Stimulated activated CD4-positive, alpha-beta T cell treated with anti-CD3 and anti-CD28 coated beads, Interleukin-1b, Interleukin-23, amount 100 ng/mL, for 4 hours (primary cell): ENCODE results near the gene GGT1.
A peak's percentile ranks its signal among the peaks of the same experiment; 100 is the strongest.
"Not testable (repeated sequence)": the region's sequence is repeated elsewhere in the genome, so short reads cannot be mapped to it uniquely, and the experiment has no call there.

ENCODE experiments used
- DNase-seq, 2 donors: peaks; one replicate each; pipeline ENCODE4 v3.0.0-alpha.2; 2020; ENCODE audit warnings: low read depth in 2 of 2

GGT1 gene

DNA sequence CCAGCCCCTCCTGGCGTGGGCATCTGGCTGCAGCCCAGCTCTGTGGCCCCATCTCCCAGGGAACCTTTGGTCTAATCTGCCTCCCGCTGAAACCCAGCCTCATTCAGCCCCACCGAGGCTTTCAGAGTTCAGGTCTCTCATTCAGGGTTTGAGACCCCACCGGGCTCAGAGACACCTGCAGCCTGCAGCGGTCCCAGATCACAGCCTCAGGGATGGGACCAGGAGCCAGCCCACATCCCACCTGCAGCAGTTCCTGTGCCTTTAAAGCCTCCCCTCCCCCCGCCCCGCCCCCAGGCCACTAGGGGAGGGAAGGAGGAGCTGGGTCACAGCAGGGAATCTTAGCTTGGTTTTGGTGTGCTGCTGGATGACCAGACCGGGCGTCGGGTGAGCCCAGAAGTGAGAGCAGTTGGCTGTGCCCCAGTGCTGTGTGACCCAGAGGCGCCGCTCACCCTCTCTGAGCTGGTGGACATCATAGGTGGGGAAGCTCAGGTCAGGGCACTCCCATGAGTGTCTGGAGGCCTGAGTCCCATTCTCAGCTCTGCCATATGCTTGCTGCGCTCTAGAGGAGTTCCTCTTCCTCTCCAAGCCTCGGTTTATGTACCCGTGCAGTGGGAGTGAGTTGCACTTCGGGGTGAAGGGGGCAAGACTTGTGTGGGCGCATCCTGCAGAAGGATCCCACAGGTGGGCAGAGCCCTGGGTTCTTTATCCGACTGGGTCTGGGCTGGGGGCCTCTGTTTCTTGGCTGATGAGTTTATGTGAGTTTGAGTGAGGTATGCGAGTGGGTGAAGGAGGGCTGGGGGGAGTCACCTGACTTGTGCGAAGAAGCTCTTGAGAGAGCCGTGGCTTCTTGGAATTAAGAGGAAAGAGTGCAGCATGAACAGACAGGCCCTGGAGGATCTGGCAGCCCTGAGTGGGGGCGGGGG is at the start of gene GGT1:
Gene GGT1 (plus strand): TSS at position 347 of the 923 bp plus-strand sequence. CDS start 7,889 bp downstream, outside the sequence.
- DNase-seq: not testable (repeated sequence)

DNA sequence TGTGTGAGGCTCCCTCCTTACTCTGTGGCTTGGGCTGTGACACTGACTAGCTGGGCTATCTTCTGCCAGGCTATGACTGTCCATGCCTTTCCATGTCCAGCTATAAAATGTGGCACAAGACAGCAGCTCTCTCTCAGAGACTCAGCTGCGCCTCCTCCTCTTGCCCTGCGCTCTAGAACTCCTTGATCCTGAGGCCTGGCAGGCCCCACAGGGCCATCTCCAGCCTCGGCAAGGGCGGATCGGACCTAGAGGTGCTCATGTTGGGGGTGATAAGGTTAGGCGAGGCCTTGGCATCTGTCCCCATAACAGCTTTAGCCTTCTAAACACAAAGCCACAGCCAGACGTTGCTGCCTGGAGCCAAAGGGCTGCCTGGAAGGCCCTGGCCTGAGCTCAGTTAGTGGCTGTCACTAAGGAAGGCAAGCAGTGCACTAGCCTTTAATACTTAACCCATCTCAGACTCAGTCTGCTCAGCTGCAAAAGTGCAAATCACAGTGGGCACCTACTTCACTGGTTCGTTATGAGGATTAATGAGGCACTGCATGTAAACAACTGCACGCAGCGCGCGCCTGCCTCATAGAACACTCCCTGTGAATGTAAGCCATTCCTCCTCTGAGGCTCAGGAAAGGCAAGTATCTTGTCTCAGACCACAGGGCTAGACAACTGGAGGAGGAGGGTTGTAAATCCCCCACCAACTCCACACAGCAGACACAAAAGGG is 49.2 kb upstream of the GGT1 start:
- DNase-seq: no peak

DNA sequence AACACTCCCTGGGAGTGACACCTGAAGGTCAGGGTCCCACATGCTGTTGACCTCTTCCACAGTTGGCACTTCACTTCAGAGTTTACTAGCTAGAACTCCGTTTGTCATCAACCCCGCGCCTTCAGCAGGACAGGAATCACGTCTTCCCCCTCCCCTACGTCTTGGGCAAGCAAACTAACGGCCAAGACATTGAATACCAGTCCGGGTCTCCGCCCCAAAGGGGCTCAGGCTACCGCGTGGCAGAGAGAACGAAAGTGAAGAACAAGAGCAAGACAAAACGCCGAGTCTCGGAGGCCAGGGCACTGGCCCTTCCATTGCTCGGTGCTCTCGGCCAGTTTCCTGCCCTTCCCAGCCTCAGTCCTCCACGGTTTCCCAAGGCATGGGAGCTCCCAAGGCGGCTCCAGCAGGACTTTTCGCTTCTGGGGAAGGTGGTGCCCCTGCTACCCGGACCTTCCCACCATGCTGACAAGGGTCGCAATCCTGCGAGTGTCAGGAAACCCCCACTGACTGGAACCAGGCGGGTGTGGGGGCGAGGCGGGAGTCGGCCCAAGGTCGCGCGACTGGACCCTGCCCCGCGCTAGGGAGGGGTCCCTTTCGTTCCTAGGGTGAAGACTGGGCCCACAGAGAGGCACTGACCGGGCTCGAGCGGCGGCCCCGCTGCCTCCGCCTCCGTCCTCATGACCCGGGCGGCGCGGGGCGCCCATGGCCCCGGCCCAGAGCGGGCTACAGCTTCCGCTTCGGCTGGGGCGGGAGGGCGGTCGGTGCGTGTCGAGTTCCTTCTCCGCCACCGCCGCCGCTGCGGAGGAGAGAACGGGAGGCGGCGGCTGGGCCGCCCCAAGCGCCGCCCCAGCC is 48.5 kb upstream of the GGT1 start, which contains the start of gene GUCD1:
Gene GUCD1 (minus strand): TSS at position 826 of the 852 bp plus-strand sequence. CDS start 147 bp downstream, at position 679.
- DNase-seq: no peak

DNA sequence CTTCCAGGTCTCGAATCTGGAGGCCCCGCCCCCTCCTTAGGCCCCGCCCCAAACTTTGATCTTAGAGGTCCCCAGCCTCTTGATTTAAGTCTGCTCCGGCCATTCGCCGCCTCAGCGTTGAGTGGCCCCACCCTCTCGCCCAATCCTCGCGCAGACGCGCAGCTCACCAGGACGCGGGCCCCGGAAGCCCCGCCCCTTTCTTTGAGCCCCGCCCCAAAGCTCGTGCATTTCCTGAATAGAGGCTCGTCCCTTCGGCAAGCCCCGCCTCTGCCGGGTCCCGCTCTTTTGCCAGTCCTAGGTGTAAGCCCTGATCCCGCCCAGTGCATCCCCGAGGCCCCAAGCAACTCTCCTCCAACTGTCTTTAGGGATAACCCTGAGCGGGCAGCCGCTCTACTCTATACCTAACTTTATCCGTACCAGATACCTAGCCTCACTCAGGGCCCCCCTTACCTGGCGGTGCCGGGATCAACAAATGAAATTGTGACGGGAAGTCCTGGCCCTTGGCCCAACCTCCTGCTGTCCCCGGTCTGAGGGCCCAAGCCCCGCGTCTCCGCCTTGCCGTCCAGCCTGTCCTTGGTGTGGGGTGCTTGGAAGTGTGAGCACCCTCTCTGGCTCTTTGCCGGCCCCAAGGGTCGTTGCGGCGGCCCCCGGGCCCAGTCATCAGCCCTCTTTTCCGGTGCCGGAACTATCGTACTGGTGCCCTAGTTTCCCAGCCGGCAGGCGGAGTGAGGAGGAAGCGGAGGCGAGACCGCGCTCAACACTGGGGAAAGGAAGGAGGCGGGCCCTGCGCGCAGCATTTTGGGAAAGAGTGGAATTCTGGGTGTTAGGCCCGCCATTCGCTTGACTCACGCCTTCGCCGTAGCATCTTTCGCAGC is 47.6 kb upstream of the GGT1 start, which contains the start of gene SNRPD3:
Gene SNRPD3 (plus strand): TSS at position 835 of the 875 bp plus-strand sequence. CDS start 1,676 bp downstream, outside the sequence.
- peak; percentile 100 for DNase-seq

DNA sequence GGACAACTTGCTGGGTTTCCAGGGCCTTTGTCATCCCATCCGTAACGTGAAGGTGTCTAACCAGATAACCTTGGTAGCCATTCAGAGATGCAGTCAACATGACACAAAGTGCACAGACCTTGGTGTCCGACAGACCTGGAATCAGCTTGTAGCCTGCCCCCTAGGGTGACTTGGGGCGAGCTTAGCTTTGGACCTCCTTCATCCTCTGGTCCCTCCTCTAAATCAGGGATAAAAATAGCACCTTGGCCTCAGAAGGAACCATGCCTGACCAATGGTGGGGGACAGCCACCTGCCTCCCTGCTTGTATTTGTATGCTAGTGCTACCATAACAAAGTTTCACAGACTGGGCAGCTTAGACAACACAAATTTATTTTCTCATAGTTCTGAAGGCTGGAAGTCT is 43.5 kb upstream of the GGT1 start:
- DNase-seq: no peak

DNA sequence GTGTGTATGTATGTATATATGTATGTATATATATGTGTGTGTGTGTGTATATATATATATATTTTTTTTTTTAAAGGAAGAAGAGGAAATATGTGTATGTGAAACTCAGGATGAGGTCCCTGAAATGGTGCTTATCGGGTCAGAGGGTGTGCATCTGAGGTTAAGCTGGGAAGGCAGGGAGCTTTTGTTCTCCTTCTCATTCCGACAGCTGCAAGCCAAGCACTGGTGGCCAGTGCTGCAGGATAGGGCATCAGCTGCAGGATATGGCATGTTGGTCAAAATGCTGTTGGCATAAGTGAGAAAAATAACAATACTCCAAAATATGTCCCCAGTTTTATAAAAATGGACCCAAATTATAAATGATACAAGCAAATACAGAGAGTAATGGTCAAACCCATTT is 39.7 kb upstream of the GGT1 start:
- no peak for DNase-seq

DNA sequence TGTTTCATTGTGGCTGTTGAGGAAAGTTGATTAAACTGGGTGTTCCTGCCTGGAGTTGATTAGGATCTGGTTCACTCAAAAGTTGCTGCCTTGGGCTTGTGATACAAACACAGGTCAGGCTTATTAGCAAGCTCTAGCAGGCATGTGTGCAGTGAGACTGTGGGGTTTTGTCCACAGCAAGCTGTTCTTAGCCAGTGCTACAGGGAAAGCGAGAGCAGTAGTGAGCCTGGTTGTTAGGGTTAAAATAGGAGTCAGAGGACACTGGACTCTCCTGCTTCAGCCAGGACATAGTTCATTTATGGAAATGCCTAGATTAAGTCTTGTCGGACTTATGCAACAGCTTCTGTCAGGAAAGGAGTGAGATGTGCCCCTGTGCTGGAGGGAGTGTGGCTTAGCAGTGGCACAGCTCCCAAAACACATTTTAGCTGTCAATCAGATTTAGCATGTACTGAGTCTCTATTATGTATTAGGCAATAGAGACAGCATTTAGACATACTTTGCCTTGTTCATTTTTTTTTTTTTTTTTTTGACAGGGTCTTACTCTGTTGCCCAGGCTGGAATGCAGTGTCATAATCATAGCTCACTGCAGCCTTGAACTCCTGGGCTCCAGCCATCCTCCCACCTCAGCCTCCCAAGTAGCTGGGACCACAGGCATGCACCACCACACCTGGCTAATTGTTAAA is 38.5 kb upstream of the GGT1 start:
- no peak for DNase-seq

DNA sequence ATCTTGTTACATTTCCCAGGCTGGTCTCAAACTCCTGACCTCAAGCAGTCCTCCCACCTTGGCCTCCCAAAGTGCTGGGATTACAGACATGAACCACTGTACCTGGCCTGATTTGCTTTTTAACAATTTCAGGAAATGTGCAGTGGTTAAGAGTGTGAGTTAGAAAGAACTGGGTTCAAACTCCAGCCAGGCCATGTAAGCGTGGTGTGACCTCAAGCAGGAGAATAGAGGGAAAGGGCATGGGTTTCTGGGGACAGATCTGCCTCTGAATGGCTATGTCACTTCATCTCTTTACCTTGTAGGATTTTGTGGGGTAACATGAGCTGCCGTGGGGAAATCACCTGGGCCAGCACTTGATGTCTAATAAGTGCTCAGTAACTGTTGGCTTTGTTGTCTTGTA is 37.9 kb upstream of the GGT1 start:
- no peak for DNase-seq

DNA sequence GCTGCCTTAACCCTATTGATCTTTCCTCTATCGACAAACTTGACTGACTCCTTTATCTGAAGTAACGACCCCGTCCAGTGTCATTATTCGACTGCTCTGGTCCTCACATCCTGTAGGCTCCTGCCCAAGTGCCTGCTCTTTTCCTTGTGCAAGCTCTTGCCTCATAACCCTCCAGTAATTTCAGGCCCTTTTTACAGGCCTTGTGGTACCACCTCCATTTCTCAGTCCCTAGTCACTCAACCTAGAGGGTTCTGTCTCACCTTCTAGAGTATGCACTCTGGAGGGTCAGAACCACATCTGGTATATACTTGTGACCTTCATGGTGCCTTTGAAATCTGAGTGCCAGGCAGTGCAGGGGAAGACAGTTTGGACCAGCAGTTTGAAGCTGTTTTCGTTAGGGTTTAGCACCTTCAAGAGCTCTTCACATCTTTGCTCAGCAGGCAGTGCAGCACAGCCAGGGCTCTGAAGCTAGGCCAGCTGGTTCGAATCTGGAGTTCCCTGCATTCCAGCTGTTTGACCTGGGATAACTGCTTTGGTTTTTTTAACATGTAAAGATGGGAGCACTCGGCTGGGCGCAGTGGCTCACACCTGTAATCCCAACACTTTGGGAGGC is 36.0 kb upstream of the GGT1 start:
- DNase-seq: no peak

DNA sequence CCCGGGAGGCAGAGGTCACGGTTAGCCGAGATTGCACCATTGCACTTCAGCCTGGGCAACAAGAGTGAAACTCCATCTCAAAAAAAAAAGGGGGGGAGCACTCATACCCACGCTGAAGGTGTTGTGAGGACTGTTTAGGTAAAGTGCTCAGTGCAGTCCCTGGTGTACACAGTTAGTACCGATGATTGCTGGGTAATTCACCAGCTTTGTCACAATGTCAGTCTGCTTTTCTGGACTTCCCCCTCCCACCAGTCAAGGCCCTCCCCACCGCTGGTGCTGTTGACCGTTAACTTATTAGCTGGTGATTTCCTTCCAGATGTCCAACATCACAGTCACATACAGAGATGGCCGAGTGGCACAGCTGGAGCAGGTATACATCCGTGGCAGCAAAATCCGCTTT is 35.3 kb upstream of the GGT1 start:
- no peak for DNase-seq

DNA sequence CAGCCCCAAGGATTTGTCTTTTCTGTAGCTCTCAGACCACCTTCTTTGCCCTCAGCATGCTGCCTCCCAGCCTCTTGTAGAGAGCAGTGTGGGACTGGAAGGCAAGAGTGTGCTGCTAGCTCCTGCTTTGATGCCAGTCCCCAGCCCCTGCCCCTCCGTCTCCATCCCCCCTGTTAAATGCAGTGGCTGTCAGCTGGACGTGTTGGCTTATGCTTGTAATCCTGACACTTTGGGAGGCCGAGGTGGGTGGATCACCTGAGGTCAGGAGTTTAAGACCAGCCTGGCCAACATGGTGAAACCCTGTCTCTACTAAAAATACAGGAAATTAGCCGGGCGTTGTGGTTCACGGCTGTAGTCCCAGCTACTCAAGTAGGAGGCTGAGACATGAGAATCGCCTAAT is 31.7 kb upstream of the GGT1 start:
- no peak for DNase-seq

DNA sequence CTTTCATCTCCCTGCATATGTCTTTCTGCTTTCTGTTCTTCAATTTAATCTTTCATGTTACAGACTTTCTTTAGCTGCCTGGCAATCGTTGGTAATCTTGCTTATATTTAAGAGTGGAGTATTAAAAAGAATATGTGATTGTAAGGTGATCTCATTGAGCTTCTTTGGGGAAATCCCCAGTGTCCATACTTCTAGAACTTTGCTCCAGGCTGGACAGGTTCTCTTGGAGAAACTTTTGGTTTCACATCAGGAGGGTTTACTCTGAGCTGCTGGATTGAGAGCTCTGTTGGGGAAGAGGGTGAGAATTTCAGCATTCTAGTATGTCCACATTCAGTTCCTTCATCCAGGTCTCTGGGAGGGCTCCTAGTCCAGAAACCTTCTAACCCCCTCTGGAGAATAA is 26.2 kb upstream of the GGT1 start:
- no peak for DNase-seq

DNA sequence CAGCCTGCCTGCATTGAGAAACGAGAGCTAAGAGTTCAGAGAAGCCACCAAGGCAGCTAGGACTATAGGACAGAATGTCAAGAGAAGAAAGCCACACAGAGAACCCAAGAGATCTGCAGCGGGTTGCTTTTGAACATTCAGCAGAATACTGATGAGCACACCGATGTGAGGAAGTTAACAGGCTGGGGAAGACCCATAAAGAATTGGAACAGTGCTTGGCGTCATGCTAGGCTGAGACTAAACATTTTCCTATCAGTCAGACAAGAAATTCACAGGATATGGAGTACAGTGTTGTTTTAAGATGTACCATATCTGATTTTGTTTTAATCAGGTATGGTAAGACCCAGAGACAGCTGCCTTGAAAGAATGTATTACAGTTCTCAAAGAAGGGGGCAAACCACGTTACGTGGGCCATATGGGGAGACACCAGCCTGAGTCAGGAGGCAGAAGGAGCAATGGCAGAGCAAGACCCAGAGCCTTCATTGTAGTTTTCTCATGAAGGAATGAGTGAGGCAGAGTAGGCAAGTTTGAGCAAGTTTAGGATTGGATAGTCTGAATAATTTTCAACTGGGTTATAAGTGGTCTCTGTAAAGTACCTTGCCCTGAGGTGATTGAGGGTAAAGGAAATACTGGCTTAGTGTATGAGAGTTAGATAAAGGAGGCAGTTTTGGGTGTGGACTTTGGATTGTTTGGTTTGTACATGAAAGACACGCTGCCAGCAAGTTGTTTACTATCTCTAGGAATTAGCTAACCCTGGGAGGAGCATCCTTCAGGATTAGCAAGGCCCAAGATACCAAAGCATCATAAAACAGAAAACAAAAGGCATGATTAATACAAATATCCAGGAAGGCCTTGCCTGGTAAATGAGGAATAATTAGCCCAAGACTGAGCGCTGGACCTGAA is 24.4 kb upstream of the GGT1 start:
- DNase-seq: no peak

DNA sequence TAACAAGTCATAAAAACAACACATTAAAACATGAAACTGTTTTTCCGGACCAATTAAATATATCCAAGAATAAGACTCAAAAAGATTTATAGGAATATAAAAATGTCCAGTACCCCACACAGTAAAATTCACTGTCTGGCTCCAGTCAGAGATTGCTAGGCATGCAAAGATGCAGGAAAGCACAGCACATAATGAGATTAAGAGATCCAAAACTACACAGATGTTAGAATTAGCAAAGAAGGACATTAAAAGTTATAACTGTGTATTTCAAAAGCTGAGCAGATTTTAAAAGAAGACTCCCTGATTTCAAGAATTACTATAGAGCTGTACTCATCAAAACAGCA is 23.8 kb upstream of the GGT1 start:
- DNase-seq: no peak

DNA sequence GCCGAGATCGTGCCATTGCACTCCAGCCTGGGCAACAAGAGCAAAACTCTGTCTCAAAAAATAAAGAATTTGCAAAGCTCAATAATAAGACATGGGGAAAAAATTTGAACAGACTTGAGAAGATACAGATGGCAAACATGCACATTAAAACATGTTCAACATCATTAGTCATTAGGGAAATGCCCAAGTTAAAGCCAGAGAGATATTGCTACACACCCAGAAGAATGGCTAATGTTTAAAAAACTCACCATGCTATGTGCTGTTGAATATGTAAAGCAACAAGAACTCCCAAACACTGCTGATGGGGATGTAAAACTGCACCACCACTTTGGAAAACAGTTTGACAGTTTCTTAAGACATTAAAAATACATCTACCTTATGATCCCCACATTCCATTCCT is 22.7 kb upstream of the GGT1 start:
- DNase-seq: no peak

DNA sequence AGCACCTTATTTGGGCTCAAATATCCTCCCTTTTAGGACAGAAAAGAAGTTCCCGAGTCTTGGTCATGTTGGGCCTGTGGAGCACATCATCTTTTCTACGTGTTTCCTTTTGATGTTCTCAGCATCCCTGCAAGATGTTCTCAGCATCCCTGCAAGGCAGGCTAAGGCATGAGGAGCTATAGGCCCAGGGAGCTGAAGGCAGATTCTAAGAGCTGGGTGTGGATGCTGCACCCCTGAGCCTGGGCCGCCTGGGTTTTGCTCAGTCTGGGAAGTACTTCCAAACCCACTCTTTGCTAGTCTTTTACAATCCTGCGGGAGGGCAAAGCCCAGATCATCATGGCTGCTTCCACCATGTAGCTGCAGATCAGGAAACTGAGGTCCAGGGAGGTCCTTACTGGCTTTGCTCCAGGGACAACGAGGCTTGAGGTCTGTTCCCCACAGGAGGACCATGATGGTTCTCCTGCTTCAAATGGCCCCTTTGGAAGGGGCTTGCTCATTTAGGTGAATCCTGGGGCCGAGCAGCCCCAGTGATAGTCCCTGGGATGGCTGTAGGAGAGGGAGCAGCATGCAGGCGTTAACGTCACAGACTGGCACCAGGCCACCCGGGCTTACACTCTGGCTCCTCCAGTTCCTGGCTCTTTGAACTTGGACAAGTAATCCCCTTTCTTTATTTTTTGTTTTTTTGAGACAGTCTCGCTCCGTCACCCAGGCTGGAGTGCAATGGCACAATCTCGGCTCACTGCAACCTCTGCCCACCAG is 20.8 kb upstream of the GGT1 start:
- no peak for DNase-seq

DNA sequence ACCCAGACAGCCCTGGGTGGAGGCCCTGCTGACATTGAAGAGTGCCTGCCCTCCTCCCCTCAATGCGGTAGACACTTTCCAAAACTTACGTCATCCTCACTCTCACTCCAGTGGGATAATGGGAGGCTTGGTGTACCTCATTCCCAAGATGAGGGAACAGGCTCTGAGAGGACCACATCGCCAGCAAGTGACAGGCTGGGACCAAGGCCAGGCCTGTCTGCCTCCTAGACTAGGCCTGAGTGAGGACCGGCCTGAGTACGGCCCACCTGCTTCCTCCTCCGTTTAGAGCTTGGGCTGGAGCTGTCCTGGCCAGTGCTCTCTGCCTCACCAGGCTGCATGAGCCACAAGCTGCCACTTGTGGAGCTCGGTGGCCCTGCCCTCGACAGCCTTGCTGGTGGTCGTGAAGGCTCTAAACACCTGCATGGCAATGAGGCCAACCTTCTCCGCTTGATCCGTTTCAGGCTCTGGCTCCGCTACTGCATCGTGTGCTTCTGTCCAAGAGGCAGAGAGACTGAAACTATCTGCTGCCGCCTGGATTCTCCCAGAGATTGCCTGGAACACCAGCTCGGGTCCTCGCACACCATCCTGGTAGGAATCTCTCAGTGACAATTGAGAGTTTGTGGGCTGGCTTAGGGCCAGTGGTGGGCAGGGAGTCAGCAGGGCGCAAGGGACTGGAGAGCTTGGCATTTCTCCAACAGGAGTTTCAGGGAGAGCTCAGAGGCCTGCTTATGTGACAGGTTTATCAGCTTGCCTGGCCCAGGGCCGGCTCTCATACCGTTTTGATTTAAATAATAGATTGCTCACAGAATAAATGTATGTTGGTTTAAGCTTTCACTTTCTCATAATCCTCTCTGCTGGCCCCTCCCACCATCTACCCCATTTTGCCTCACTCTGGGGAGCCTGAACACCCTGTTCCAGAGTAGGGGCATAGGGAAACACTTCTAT is 19.5 kb upstream of the GGT1 start:
- no peak for DNase-seq
